ENCODE results near the gene COQ8B.
A peak's percentile ranks its signal among the peaks of the same experiment; 100 is the strongest.

The COQ8B gene

DNA sequence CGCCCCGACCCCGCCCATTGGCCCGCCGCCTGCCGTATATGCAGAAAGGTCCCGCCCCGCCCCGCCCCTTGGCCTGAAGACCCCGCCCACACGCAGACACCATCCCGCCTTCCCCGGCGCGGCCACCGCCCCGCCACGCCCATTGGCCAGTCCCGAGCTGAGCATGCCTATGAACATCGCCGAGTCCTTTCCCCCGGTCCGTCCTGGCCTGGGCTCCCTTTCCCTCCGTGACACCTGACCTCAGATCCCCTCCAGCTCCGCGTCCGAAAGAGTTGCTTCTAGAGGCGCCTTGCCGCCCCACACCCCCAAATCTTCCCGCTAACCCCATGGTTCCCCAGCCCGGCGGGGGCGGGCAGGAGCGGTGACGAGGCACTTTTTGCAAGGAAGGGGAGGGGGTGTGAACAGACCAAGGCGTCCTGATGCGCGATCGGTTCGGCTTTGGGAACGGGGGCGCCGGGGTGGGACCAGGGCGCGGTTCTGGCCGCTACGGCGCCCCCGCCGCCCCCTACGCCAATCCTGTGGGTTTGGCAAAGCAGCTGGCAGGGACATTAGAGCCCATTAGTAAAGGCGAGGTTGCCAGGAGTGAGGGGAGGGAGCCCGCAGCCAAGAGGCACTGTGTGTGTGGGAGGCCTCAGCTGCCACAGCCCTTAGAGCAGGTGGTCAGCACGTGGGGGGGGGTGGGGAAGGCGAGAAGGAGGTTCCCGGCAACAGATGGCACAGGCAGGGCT is 25.8 kb downstream of the COQ8B start:
- Histone ChIP-seq H3K27ac (peak overlapping the region; percentile 92), H3K36me3 (replicated peaks) (peaks cover 6% of the 10 kb centered on the region), H3K4me3 (ENCODE audit: low read depth, low read length) (peak overlapping the region; percentile 60), H3K27me3 (replicated peaks) (no peaks in the 10 kb centered on the region)
- TF ChIP-seq, protein P1, sequence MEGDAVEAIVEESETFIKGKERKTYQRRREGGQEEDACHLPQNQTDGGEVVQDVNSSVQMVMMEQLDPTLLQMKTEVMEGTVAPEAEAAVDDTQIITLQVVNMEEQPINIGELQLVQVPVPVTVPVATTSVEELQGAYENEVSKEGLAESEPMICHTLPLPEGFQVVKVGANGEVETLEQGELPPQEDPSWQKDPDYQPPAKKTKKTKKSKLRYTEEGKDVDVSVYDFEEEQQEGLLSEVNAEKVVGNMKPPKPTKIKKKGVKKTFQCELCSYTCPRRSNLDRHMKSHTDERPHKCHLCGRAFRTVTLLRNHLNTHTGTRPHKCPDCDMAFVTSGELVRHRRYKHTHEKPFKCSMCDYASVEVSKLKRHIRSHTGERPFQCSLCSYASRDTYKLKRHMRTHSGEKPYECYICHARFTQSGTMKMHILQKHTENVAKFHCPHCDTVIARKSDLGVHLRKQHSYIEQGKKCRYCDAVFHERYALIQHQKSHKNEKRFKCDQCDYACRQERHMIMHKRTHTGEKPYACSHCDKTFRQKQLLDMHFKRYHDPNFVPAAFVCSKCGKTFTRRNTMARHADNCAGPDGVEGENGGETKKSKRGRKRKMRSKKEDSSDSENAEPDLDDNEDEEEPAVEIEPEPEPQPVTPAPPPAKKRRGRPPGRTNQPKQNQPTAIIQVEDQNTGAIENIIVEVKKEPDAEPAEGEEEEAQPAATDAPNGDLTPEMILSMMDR (IDR thresholded peaks at IDR 0.05; ENCODE audit: low read depth, low read length, missing control alignments), result no peak
- in situ Hi-C loops (cut with HindIII; ENCODE audit: low pct_ligation_motif_present, low sequenced_read_pairs), result no loop called here
- peak; percentile 87 for DNase-seq

DNA sequence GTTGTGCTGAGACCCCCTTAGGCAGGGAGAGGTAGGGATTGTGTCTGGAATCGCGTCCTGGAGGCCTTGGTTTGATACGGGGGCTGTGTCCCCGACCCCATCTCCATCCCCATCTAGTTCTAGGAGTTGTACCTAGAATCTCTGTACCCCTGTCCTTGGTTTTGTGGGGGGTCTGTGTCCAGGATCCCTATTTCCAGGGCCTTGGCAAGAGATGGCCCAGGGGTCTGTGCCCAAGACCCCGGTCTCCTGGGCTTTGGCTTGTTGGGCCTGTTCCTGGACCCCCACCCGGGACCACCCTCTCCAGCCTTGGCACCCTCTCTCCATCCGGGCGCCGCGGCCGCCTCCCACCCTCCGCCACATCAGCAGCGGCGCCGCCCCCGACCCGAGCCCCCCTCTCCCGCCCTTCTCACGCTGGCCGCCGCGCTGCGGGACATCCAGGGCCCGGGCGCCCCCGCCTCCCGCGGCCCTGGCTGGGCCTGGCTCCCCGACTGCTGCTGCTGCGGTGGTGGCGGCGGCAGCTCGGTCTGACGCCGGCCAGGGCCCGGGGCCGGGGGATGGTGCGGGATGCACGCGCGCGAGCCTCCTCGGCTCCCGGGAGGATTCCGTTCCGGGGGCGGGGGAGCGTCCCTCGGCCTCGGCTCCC is 26.5 kb downstream of the COQ8B start, which contains the start of gene NUMBL:
Gene NUMBL (minus strand): TSS at position 602 of the 643 bp plus-strand sequence. CDS start 168 bp downstream, at position 434.
- in situ Hi-C loops (cut with HindIII; ENCODE audit: low pct_ligation_motif_present, low sequenced_read_pairs), result no loop called here
- DNase-seq, result no peak
- Histone ChIP-seq H3K27ac (peak within 1 kb of the TSS; percentile 92), H3K4me3 (ENCODE audit: low read depth, low read length) (peak within 1 kb of the TSS; percentile 85), H3K36me3 (replicated peaks) (peaks cover 13% of the 10 kb centered on the region), H3K27me3 (replicated peaks) (no peaks in the 10 kb centered on the region)
- TF ChIP-seq, protein P1 (IDR thresholded peaks at IDR 0.05; ENCODE audit: low read depth, low read length, missing control alignments), result no peak

DNA sequence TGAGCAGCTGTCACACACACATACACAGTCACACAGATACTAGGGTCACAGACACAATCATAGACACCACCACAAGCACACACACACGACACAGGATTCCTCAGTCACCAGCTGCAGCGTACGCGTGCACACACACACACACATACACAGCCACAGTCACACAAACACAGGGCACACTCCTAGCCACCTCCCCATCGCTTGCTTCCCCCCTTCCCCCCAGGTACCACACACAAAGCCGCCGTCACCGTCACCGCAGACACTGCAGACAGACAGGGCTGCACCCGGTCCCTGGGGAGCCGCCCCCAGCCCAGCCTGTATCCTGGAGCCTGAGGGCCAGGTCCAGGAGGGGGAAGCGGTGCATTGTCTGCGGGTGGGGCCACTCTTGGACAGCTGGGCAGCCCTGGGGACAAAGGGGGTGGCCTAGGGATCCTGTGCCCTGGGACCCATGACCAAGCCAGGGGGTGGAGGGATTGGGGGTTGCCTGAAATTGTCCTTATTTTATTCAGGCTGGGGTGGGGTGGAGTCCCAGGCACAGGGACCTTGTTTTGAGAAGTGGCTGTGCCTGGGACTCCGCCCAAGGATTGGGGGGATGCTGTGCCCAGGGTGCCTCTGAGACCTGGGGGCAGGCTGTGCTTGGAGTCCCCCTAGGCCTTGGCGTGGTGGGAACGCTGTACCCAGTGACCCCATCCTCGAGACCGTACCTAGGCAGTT is 27.2 kb downstream of the COQ8B start:
- Histone ChIP-seq H3K36me3 (replicated peaks) (peaks cover 19% of the 10 kb centered on the region), H3K27ac (peak overlapping the region; percentile 92), H3K27me3 (replicated peaks) (no peaks in the 10 kb centered on the region), H3K4me3 (ENCODE audit: low read depth, low read length) (peak overlapping the region; percentile 85)
- DNase-seq, result peak; percentile 20
- TF ChIP-seq, protein P1 (IDR thresholded peaks at IDR 0.05; ENCODE audit: low read depth, low read length, missing control alignments), result no peak
- in situ Hi-C loops (cut with HindIII; ENCODE audit: low pct_ligation_motif_present, low sequenced_read_pairs), result no loop called here

DNA sequence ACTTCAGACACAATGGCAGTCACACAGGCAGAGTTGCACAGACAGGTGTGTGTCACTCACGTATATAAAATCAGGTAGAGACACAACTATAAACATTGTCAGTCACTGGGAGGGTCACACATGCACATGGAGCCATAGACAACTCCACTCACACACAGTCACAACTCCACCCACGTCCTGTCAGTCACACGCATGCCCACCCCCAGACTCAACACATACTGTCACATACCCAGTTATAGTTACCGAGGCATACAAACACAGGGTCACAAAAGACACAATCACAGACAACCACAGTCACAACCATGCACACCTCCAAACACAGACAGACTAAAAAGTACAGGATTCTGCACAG is 27.7 kb downstream of the COQ8B start:
- H3K27ac ChIP-seq, result no peak overlapping the region
- H3K4me3 ChIP-seq (ENCODE audit: low read depth, low read length), result peak overlapping the region; percentile 85
- in situ Hi-C loops (cut with HindIII; ENCODE audit: low pct_ligation_motif_present, low sequenced_read_pairs), result no loop called here
- peaks cover 24% of the 10 kb centered on the region for H3K36me3 ChIP-seq (replicated peaks)
- DNase-seq, result no peak
- no peaks in the 10 kb centered on the region for H3K27me3 ChIP-seq (replicated peaks)
- TF ChIP-seq, protein P1 (IDR thresholded peaks at IDR 0.05; ENCODE audit: low read depth, low read length, missing control alignments), result no peak

DNA sequence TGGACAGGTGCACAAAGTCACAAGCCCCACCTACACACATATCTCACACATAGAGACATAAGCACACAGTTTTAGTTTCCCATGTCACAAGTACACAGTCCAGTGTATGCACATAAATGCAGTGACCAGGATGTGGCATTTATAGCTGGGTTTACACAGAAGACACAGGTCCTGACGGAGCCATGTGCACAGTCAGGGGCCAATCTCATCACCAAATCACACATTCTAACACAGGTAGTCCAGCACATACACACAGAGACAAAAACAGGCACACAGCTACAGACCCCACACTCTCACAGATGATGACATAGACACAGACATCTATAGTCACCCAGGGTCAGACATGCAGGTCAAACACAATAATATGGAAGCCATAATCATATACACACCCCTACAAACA is 28.4 kb downstream of the COQ8B start:
- peaks cover 30% of the 10 kb centered on the region for H3K36me3 ChIP-seq (replicated peaks)
- DNase-seq, result no peak
- no peaks in the 10 kb centered on the region for H3K27me3 ChIP-seq (replicated peaks)
- in situ Hi-C loops (cut with HindIII; ENCODE audit: low pct_ligation_motif_present, low sequenced_read_pairs), result no loop called here
- TF ChIP-seq, protein P1 (IDR thresholded peaks at IDR 0.05; ENCODE audit: low read depth, low read length, missing control alignments), result no peak
- H3K4me3 ChIP-seq (ENCODE audit: low read depth, low read length), result peak overlapping the region; percentile 0
- H3K27ac ChIP-seq, result no peak overlapping the region

Measured in brain microvascular endothelial cell (primary cell).